ENCODE data around the gene SELENOO.
"Not testable (repeated sequence)": the region's sequence is repeated elsewhere in the genome, so short reads cannot be mapped to it uniquely, and the experiment has no call there.

Gene SELENOO

GRCh38 chr22:50202130-50202666, 1.4 kb downstream of the SELENOO start:
- H3K4me1 ChIP-seq (ENCODE audit: insufficient read depth, poor library complexity, severe bottlenecking): no peaks in the 10 kb centered on the region
- no peak overlapping the region for H3K27ac ChIP-seq (ENCODE audit: poor library complexity, severe bottlenecking)
- H3K4me3 ChIP-seq (ENCODE audit: severe bottlenecking): peak overlapping the region; percentile 100
- H3K36me3 ChIP-seq (ENCODE audit: low read depth): peaks cover 46% of the 10 kb centered on the region
- ATAC-seq (ENCODE audit: low read depth) (no peak), DNase-seq (ENCODE audit: low spot score) (no peak)
- H3K27me3 ChIP-seq (ENCODE audit: insufficient read depth, poor library complexity, severe bottlenecking): no peaks in the 10 kb centered on the region
- H3K9me3 ChIP-seq (ENCODE audit: severe bottlenecking): no peaks in the 10 kb centered on the region
- no peak for TF ChIP-seq CTCF (IDR thresholded peaks at IDR 0.05; ENCODE audit: poor library complexity, severe bottlenecking)

GRCh38 chr22:50203288-50203687, 2.5 kb downstream of the SELENOO start:
- peaks cover 45% of the 10 kb centered on the region for H3K36me3 ChIP-seq (ENCODE audit: low read depth)
- H3K27me3 ChIP-seq (ENCODE audit: insufficient read depth, poor library complexity, severe bottlenecking): no peaks in the 10 kb centered on the region
- no peak overlapping the region for H3K27ac ChIP-seq (ENCODE audit: poor library complexity, severe bottlenecking)
- no peaks in the 10 kb centered on the region for H3K9me3 ChIP-seq (ENCODE audit: severe bottlenecking)
- no peak for ATAC-seq (ENCODE audit: low read depth)
- H3K4me3 ChIP-seq (ENCODE audit: severe bottlenecking): no peak overlapping the region
- no peak for DNase-seq (ENCODE audit: low spot score)
- H3K4me1 ChIP-seq (ENCODE audit: insufficient read depth, poor library complexity, severe bottlenecking): no peaks in the 10 kb centered on the region
- TF ChIP-seq CTCF (IDR thresholded peaks at IDR 0.05; ENCODE audit: poor library complexity, severe bottlenecking): no peak

- Histone ChIP-seq H3K4me3 (ENCODE audit: severe bottlenecking) (no peak overlapping the region), H3K9me3 (ENCODE audit: severe bottlenecking) (no peaks in the 10 kb centered on the region), H3K27ac (ENCODE audit: poor library complexity, severe bottlenecking) (no peak overlapping the region), H3K36me3 (ENCODE audit: low read depth) (peaks cover 38% of the 10 kb centered on the region), H3K4me1 (ENCODE audit: insufficient read depth, poor library complexity, severe bottlenecking) (no peaks in the 10 kb centered on the region), H3K27me3 (ENCODE audit: insufficient read depth, poor library complexity, severe bottlenecking) (no peaks in the 10 kb centered on the region)
- no peak for TF ChIP-seq CTCF (IDR thresholded peaks at IDR 0.05; ENCODE audit: poor library complexity, severe bottlenecking)
- no peak for DNase-seq (ENCODE audit: low spot score)
- no peak for ATAC-seq (ENCODE audit: low read depth)
Measured at GRCh38 chr22:50204571-50204970, 3.8 kb downstream of the SELENOO start.

- peaks cover 42% of the 10 kb centered on the region for H3K36me3 ChIP-seq (ENCODE audit: low read depth)
- not testable (repeated sequence) for DNase-seq (ENCODE audit: low spot score); H3K4me1 ChIP-seq (ENCODE audit: insufficient read depth, poor library complexity, severe bottlenecking); ATAC-seq (ENCODE audit: low read depth); H3K9me3 ChIP-seq (ENCODE audit: severe bottlenecking); H3K4me3 ChIP-seq (ENCODE audit: severe bottlenecking); H3K27me3 ChIP-seq (ENCODE audit: insufficient read depth, poor library complexity, severe bottlenecking); H3K27ac ChIP-seq (ENCODE audit: poor library complexity, severe bottlenecking)
Measured at GRCh38 chr22:50204998-50205397, 4.2 kb downstream of the SELENOO start.

GRCh38 chr22:50205781-50206569, 5.2 kb downstream of the SELENOO start:
- no peak for TF ChIP-seq CTCF (IDR thresholded peaks at IDR 0.05; ENCODE audit: poor library complexity, severe bottlenecking)
- no peak overlapping the region for H3K4me3 ChIP-seq (ENCODE audit: severe bottlenecking)
- H3K27ac ChIP-seq (ENCODE audit: poor library complexity, severe bottlenecking): no peak overlapping the region
- no peaks in the 10 kb centered on the region for H3K9me3 ChIP-seq (ENCODE audit: severe bottlenecking)
- peaks cover 52% of the 10 kb centered on the region for H3K36me3 ChIP-seq (ENCODE audit: low read depth)
- no peaks in the 10 kb centered on the region for H3K4me1 ChIP-seq (ENCODE audit: insufficient read depth, poor library complexity, severe bottlenecking)
- no peak for ATAC-seq (ENCODE audit: low read depth)
- no peaks in the 10 kb centered on the region for H3K27me3 ChIP-seq (ENCODE audit: insufficient read depth, poor library complexity, severe bottlenecking)
- DNase-seq (ENCODE audit: low spot score): no peak
